ENCODE results near the gene FAM229B.

GRCh38 chr6:112044856-112045255 is 42.5 kb upstream of the FAM229B start:
- no peak for TF ChIP-seq POLR2A (IDR thresholded peaks at IDR 0.05)
- no peak for TF ChIP-seq CTCF (IDR thresholded peaks at IDR 0.05 in 8 of 11, conservative IDR thresholded peaks at IDR 0.05 in 3 of 11)
- TF ChIP-seq POLR2AphosphoS5 (IDR thresholded peaks at IDR 0.05): no peak

All from spleen (tissue), 7 donors.